H9 (cell line): ENCODE measurements around the gene BRCA1. TPM values are rescaled to one million over a fixed set of nuclear protein-coding genes. Genes with fewer than 3 reads are reported as not detected.

Source experiments
- DNase-seq: peaks from one replicate; pipeline ENCODE4 v3.0.0-alpha.2; 2017
- H2AFZ ChIP-seq: one replicate; pipeline ENCODE4 v1.6.1; 2013; ENCODE audit warnings: mild to moderate bottlenecking, low read length, control low read depth, moderate library complexity
- H2AK5ac ChIP-seq: 2 replicates; pipeline ENCODE4 v1.6.1; 2013; ENCODE audit warnings: low read length, control low read depth, mixed read lengths; ENCODE audit not compliant: insufficient read length
- H2BK120ac ChIP-seq: one replicate; pipeline ENCODE4 v1.6.1; 2013; ENCODE audit warnings: low read depth, mild to moderate bottlenecking, low read length, control low read depth, inconsistent platforms; ENCODE audit not compliant: poor library complexity, severe bottlenecking
- H2BK12ac ChIP-seq: 2 replicates; pipeline ENCODE4 v1.6.1; 2013; ENCODE audit warnings: low read length, control low read depth, mixed read lengths, low read depth; ENCODE audit not compliant: insufficient read length
- H2BK15ac ChIP-seq: 2 replicates; pipeline ENCODE4 v1.6.1; 2013; ENCODE audit warnings: low read depth, low read length, control low read depth
- H2BK20ac ChIP-seq: one replicate; pipeline ENCODE4 v1.6.1; 2013; ENCODE audit warnings: low read depth, mild to moderate bottlenecking, low read length, control low read depth, inconsistent platforms; ENCODE audit not compliant: poor library complexity, severe bottlenecking
- H2BK5ac ChIP-seq: 2 replicates; pipeline ENCODE4 v1.6.1; 2013; ENCODE audit warnings: low read length, control low read depth, mixed read lengths; ENCODE audit not compliant: insufficient read length
- H3K14ac ChIP-seq: 2 replicates; pipeline ENCODE4 v1.6.1; 2013; ENCODE audit warnings: low read length, control low read depth; ENCODE audit not compliant: insufficient read depth
- H3K18ac ChIP-seq: 2 replicates; pipeline ENCODE4 v1.6.1; 2013; ENCODE audit warnings: low read depth, mild to moderate bottlenecking, mixed read lengths, low read length, control low read depth; ENCODE audit not compliant: insufficient read length
- H3K23ac ChIP-seq: 2 replicates; pipeline ENCODE4 v1.6.1; 2013; ENCODE audit warnings: low read length, control low read depth, mixed read lengths, low read depth; ENCODE audit not compliant: insufficient read length
- H3K23me2 ChIP-seq: 2 replicates; pipeline ENCODE4 v1.6.1; 2013; ENCODE audit warnings: low read depth, mild to moderate bottlenecking, mixed read lengths, low read length, control low read depth; ENCODE audit not compliant: insufficient read length, poor library complexity, severe bottlenecking
- H3K27ac ChIP-seq: 2 replicates; pipeline ENCODE4 v1.5.1; 2013; ENCODE audit warnings: low read length, control low read depth, mixed read lengths, low read depth; ENCODE audit not compliant: insufficient read length
- H3K27me3 ChIP-seq: 2 replicates; pipeline ENCODE4 v1.6.1; 2013; ENCODE audit warnings: low read length, control low read depth, inconsistent platforms; ENCODE audit not compliant: insufficient read depth
- H3K4ac ChIP-seq: 2 replicates; pipeline ENCODE4 v1.6.1; 2013; ENCODE audit warnings: low read depth, mild to moderate bottlenecking, control low read depth, inconsistent platforms, low read length, moderate library complexity
- H3K4me1 ChIP-seq: 2 replicates; pipeline ENCODE4 v1.6.1; 2013; ENCODE audit warnings: low read length, control low read depth, inconsistent platforms; ENCODE audit not compliant: insufficient read depth
- H3K4me2 ChIP-seq: 2 replicates; pipeline ENCODE4 v1.6.1; 2013; ENCODE audit warnings: low read length, control low read depth, mixed read lengths; ENCODE audit not compliant: insufficient read length, insufficient read depth
- H3K56ac ChIP-seq: 2 replicates; pipeline ENCODE4 v1.6.1; 2013; ENCODE audit warnings: low read depth, mild to moderate bottlenecking, mixed read lengths, low read length, control low read depth; ENCODE audit not compliant: insufficient read length
- H3K79me1 ChIP-seq: 2 replicates; pipeline ENCODE4 v1.6.1; 2013; ENCODE audit warnings: low read depth, mild to moderate bottlenecking, moderate library complexity, low read length, control low read depth, inconsistent platforms; ENCODE audit not compliant: insufficient read depth, poor library complexity, severe bottlenecking
- H3K79me2 ChIP-seq: 2 replicates; pipeline ENCODE4 v1.6.1; 2013; ENCODE audit warnings: low read length, control low read depth, inconsistent platforms; ENCODE audit not compliant: insufficient read depth
- H3K9ac ChIP-seq: 2 replicates; pipeline ENCODE4 v1.6.1; 2013; ENCODE audit warnings: low read length, control low read depth, mixed read lengths; ENCODE audit not compliant: insufficient read length; ENCODE audit errors: extremely low read depth
- H3K9me3 ChIP-seq: one replicate; pipeline ENCODE4 v1.6.1; 2013; ENCODE audit warnings: low read depth, low read length, inconsistent platforms; ENCODE audit not compliant: control insufficient read depth
- H3T11ph ChIP-seq: one replicate; pipeline ENCODE4 v1.6.1; 2013; ENCODE audit warnings: mild to moderate bottlenecking, low read length, control low read depth, inconsistent platforms
- H4K20me1 ChIP-seq: one replicate; pipeline ENCODE4 v1.6.1; 2013; ENCODE audit not compliant: control insufficient read depth, insufficient read length, insufficient read depth
- H4K5ac ChIP-seq: 2 replicates; pipeline ENCODE4 v1.6.1; 2013; ENCODE audit warnings: low read depth, mild to moderate bottlenecking, mixed read lengths, low read length, control low read depth; ENCODE audit not compliant: insufficient read length
- H4K8ac ChIP-seq: replicated peaks from 2 replicates; pipeline ENCODE4 v1.6.1; 2013; ENCODE audit warnings: low read length, control low read depth, mixed read lengths, low read depth; ENCODE audit not compliant: insufficient read length
- H4K91ac ChIP-seq: 2 replicates; pipeline ENCODE4 v1.6.1; 2013; ENCODE audit warnings: low read depth, mild to moderate bottlenecking, moderate library complexity, mixed read lengths, low read length, control low read depth; ENCODE audit not compliant: insufficient read length
- H3K27ac Mint-ChIP-seq, 3 experiments: 2 replicates in 2 of 3; 3 replicates in 1 of 3; pipeline ENCODE4 v1.8.0; 2020 to 2021; ENCODE audit warnings: mixed read lengths in 3 of 3, mild to moderate bottlenecking in 1 of 3, moderate library complexity in 1 of 3
- H3K27me3 Mint-ChIP-seq: 2 replicates; pipeline ENCODE4 v1.8.0; 2021; ENCODE audit warnings: low read depth, mild to moderate bottlenecking, moderate library complexity, mixed read lengths
- H3K36me3 Mint-ChIP-seq, 3 experiments: 2 replicates in 2 of 3; 3 replicates in 1 of 3; pipeline ENCODE4 v1.8.0; 2020 to 2021; ENCODE audit warnings: low read depth in 3 of 3, mixed read lengths in 3 of 3; ENCODE audit not compliant: insufficient read depth in 1 of 3
- H3K4me1 Mint-ChIP-seq, 2 experiments: 2 replicates each; pipeline ENCODE4 v1.8.0; 2020; ENCODE audit warnings: mixed read lengths in 2 of 2
- H3K4me3 Mint-ChIP-seq, 2 experiments: 2 replicates in 1 of 2; 3 replicates in 1 of 2; pipeline ENCODE4 v1.8.0; 2020 to 2021; ENCODE audit warnings: mild to moderate bottlenecking in 2 of 2, mixed read lengths in 2 of 2, moderate library complexity in 1 of 2
- H3K9me3 Mint-ChIP-seq, 2 experiments: 2 replicates in 1 of 2; 3 replicates in 1 of 2; pipeline ENCODE4 v1.8.0; 2020; ENCODE audit warnings: mild to moderate bottlenecking in 2 of 2, mixed read lengths in 2 of 2, moderate library complexity in 1 of 2
- WGBS: extraction: QIAGEN DNeasy Blood & Tissue Kit; methylation state at CpG from one replicate; pipeline ENCODE4 v1.1.7; 2013; ENCODE audit warnings: missing lambda C conversion rate, low lambda C conversion rate, mixed read lengths; ENCODE audit not compliant: insufficient read length; ENCODE audit errors: extremely low coverage; 5-methylcytosine and 5-hydroxymethylcytosine counted together
- total RNA-seq: library from RNA; stranded (reverse); gene quantifications from 2 replicates; pipeline ENCODE4 v1.2.1, GENCODE V29; 2021
- TF ChIP-seq, protein P1 (sequence below): fragments of 200-600 bp; sonication (generic); conservative IDR thresholded peaks from 3 replicates; pipeline ENCODE4 v1.8.0; 2021; ENCODE audit warnings: antibody characterized with exemption, mild to moderate bottlenecking

Gene BRCA1
- total RNA-seq, 1 experiment from 2014 or later: 32.3 TPM

DNA sequence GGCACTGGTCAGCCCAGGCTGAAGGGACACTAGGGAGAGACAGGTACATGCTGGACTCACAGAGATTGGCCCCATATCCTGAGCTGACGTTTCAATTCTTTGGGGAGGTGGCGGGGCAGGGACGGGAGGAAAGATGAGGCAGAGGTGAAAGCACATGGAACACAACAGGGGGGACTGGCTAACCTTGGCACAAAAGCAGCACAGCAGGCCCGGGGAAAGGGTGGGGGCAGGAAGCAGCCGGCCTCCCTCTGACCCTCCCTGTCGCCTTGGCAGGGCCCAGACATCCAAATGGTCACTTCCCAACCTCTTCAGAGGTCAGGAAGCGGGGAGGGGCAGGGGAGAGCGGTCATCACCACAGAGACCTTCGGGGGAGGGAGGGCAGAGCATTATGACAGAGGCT is 109.6 kb downstream of the BRCA1 start:
- Histone ChIP-seq H3K18ac (no peak overlapping the region), H2AFZ (no peak overlapping the region), H2BK12ac (no peak overlapping the region), H3K56ac (no peak overlapping the region), H3K9ac (no peak overlapping the region), H3K79me1 (no peaks in the 10 kb centered on the region), H3K23ac (no peak overlapping the region), H3K9me3 (no peaks in the 10 kb centered on the region), H4K8ac (no peak overlapping the region), H3K23me2 (no peaks in the 10 kb centered on the region), H2AK5ac (no peak overlapping the region), H4K5ac (no peak overlapping the region), H3K4me1 (peaks cover 3% of the 10 kb centered on the region), H3K27ac (no peak overlapping the region), H2BK15ac (no peak overlapping the region), H3T11ph (no peak overlapping the region), H3K79me2 (no peaks in the 10 kb centered on the region), H3K4ac (no peak overlapping the region), H3K14ac (no peak overlapping the region), H4K20me1 (no peaks in the 10 kb centered on the region), H2BK120ac (no peak overlapping the region), H3K4me2 (no peak overlapping the region), H2BK20ac (no peak overlapping the region), H2BK5ac (no peak overlapping the region), H3K27me3 (no peaks in the 10 kb centered on the region), H4K91ac (no peak overlapping the region)
- Mint-ChIP-seq H3K4me1 (peaks cover 32 to 61% of the 10 kb centered on the region in 2 experiments), H3K4me3 (peak overlapping the region in 1 of 2 experiments; percentile 7; a peak in 2 of 5 replicates), H3K36me3 (peaks cover 11 to 47% (median 45%) of the 10 kb centered on the region in 3 experiments; a peak in 6 of 7 replicates), H3K9me3 (no peaks in the 10 kb centered on the region), H3K27me3 (no peaks in the 10 kb centered on the region), H3K27ac (peak overlapping the region; percentile 56 to 85 (median 85); a peak in 6 of 7 replicates)
- DNase-seq: no peak
- TF ChIP-seq, protein P1, sequence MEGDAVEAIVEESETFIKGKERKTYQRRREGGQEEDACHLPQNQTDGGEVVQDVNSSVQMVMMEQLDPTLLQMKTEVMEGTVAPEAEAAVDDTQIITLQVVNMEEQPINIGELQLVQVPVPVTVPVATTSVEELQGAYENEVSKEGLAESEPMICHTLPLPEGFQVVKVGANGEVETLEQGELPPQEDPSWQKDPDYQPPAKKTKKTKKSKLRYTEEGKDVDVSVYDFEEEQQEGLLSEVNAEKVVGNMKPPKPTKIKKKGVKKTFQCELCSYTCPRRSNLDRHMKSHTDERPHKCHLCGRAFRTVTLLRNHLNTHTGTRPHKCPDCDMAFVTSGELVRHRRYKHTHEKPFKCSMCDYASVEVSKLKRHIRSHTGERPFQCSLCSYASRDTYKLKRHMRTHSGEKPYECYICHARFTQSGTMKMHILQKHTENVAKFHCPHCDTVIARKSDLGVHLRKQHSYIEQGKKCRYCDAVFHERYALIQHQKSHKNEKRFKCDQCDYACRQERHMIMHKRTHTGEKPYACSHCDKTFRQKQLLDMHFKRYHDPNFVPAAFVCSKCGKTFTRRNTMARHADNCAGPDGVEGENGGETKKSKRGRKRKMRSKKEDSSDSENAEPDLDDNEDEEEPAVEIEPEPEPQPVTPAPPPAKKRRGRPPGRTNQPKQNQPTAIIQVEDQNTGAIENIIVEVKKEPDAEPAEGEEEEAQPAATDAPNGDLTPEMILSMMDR: no peak
- WGBS: no CpG with 5 or more reads among the region's 9 CpGs
